Hematopoietic multipotent progenitor cell treated with erythropoietin and hydrocortisone succinate and interleukin-3 and kit ligand, for 4 days (in vitro differentiated cells): ENCODE results near the gene ATXN1L.
"Not testable (repeated sequence)": the region's sequence is repeated elsewhere in the genome, so short reads cannot be mapped to it uniquely, and the experiment has no call there.

Source experiments
- DNase-seq: peaks from one replicate; pipeline ENCODE4 v3.0.0-alpha.2; 2015

ATXN1L gene, protein sequence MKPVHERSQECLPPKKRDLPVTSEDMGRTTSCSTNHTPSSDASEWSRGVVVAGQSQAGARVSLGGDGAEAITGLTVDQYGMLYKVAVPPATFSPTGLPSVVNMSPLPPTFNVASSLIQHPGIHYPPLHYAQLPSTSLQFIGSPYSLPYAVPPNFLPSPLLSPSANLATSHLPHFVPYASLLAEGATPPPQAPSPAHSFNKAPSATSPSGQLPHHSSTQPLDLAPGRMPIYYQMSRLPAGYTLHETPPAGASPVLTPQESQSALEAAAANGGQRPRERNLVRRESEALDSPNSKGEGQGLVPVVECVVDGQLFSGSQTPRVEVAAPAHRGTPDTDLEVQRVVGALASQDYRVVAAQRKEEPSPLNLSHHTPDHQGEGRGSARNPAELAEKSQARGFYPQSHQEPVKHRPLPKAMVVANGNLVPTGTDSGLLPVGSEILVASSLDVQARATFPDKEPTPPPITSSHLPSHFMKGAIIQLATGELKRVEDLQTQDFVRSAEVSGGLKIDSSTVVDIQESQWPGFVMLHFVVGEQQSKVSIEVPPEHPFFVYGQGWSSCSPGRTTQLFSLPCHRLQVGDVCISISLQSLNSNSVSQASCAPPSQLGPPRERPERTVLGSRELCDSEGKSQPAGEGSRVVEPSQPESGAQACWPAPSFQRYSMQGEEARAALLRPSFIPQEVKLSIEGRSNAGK

GRCh38 chr16:71845639-71846430, at the start of gene ATXN1L:
Gene ATXN1L (plus strand): TSS chr16:71845976. CDS start chr16:71849741, 3,765 bp downstream.
- peak; percentile 96 for DNase-seq

DNA sequence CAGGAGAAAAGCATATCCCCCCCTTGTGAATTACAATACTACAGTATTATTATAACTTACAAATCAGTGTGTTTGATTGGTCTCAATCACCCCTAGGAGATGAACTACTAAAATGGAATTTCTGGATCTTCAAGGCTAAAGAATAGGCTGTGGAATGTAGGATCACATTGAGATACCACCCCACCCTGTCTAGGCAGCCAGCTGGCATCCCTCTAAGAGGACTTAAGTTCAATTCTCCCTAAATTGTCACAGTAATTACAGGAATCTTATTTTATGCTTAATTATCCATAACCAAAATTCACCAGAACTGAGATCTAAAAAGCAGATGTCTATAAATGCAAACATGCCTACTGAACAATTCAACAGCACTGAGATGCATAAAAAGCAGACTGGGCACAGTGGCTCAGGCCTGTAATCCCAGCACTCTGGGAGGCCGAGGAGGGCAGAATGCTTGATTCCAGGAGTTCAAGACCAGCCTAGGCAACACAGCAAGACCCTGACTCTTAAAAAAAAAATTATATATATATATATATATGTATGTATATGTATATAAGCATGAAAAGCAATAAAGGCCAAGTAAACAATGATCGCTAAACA, 49.2 kb upstream of the ATXN1L start:
- no peak for DNase-seq

GRCh38 chr16:71803305-71803690, 42.5 kb upstream of the ATXN1L start:
- DNase-seq: no peak

DNA sequence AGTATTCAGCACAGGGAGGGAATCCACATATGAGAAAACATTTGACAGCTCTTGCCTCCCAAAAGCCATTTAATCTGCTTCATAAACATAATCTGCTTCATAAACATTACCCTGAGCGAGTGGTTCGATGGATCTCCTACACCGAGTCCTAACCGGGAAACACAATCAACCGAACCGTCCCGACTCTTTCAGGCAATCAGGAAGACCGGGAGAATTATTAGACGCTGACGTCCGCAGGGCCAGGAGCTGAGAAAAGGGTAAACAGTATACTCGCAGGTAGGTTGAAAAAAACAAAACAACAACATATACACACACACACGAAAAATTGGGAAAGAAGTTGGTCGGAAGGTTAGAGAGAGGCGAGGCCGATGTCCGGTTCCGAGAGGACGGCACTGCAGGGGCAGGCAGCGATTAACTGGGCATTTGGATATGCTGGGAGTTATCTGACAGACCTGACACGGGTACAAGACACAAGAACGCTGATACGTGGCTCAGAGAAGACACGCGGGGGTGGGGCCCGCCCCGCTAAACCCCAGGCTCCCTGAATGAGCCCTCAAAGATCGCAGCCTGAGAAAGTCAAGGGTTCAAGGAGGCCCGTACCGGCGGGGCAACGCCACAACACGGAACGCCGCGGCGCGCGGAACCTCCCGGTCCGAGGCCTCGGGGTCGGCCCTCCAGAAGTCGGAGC, 37.7 kb upstream of the ATXN1L start:
- DNase-seq: peak; percentile 75

- DNase-seq: peak; percentile 99
These were observed 37.0 kb upstream of the ATXN1L start, which contains the start of gene AP1G1 for GRCh38 chr16:71808593-71809459. Gene AP1G1 (minus strand): TSS chr16:71808834. CDS start chr16:71789479, 19,355 bp downstream.

- DNase-seq: not testable (repeated sequence)
These were observed 35.6 kb upstream of the ATXN1L start for GRCh38 chr16:71810155-71810530.

DNA sequence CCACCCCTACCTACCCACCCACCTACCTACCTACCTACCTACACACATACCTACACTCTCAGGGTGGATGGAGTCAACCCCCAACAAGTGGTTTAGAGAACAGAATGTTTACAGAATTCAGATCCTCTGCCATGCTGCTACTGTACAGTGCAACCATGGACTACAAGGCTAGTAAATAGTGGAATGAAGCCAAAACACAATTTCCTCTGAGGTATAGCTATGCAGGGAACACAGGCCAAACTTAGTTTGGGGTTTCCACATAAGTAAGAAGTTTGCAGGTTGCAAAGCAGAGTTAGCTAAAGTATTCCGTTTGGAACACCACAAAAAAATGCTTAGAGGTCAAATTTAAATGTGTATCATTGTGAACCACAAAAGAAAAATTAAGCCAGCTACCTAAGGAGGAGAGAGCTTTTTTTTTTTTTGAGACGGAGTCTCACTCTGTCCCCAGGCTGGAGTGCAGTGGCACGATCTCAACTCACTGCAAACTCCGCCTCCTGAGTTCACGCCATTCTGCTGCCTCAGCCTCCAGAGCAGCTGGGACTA, 34.4 kb upstream of the ATXN1L start:
- peak; percentile 71 for DNase-seq

DNA sequence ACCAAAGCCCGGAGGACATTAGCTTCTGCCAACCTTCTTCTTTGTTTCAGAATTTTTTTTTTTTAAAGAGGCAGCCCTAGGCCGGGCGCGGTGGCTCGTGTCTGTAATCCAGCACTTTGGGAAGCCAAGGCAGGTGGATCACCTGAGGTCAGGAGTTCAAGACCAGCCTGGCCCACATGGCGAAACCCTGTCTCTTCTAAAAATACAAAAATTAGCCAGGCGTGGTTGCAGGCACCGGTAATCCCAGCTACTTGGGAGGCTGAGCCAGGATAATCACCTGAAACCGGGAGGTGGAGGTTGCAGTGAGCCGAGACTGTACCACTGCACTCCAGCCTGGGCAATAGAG, 28.6 kb upstream of the ATXN1L start:
- DNase-seq: not testable (repeated sequence)

DNA sequence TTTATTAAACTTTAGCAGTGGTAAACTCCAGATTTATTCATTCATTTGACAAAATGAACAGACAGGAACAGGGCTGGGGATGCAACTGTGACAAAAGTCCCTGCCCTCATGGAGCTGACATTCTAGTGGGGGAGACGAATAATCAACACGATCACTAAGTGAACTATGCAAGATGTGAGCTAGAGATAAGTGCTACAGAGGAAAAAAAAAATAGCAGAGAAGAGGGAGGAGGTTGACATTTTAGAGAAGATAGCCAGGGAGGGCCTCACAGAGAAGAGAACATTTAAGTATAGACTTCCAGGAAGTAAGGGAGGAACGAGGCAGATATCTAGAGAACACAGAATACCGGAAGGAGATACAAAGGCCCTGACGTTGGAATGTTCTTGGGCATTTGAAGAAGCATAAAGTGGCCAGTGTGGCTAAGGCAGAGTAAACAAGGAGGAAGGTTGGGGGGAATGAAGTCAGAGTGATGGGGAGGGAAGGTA, 19.2 kb upstream of the ATXN1L start:
- peak; percentile 29 for DNase-seq

- DNase-seq: no peak
These were observed 15.4 kb upstream of the ATXN1L start for GRCh38 chr16:71830359-71830758.

DNA sequence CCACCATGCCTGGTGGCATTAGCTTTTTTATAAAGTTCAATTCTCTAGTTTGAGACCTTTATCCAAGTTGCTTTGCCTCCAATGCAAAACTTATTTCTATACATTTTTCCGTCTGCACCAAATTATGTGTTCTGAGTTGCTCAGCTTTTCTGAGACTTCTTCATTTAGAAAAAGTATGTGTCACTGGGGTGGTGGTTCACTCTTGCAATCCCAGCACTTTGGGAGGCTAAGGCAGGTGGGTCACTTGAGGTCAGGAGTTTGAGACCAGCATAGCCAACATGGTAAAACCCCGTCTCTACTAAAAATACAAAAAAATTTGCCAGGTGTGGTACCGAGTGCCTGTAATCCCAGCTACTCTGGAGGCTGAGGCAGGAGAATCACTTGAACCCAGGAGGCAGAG, 14.1 kb upstream of the ATXN1L start:
- DNase-seq: not testable (repeated sequence)

DNA sequence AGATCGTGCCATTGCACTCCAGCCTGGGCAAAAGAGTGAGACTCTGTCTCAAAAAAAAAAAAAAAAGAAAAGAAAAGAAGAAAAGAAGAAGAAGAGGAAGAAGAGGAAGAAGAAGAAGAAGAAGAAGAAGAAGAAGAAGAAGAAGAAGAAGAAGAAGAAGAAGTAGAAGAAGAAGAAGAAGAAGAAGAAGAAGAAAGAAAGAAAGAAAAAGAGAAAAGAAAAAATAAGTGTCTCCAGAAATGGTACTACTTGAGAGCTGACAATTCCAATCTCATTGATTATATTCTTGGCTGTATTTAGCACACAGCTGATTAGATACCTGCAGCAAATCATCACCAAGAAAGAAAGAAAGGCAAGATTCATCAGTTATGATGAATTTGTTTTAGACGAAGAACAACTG, 13.7 kb upstream of the ATXN1L start:
- DNase-seq: not testable (repeated sequence)

DNA sequence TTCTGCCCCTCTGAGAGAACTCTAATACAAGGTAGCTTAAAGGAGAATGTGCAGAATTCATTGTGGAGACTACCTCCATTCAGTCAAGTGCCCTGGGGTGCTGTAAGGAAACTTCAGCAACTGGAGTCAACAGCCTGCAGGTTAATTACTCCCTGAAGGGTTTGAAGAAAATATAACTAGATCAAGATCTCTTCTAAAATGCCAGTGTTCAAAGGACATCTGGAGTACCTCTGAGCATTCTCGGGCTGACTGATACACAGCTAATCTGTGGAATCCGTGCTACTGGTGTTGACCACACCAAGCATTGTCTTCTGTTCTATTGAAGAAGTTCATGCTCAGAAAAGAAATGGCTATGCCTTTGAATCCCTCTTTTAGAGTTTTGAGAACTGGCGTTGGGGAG, 11.5 kb upstream of the ATXN1L start:
- no peak for DNase-seq

- DNase-seq: peak; percentile 19
These were observed 8.6 kb upstream of the ATXN1L start for GRCh38 chr16:71837150-71837549.

- DNase-seq: no peak
These were observed 5.7 kb upstream of the ATXN1L start for GRCh38 chr16:71840052-71840451.

DNA sequence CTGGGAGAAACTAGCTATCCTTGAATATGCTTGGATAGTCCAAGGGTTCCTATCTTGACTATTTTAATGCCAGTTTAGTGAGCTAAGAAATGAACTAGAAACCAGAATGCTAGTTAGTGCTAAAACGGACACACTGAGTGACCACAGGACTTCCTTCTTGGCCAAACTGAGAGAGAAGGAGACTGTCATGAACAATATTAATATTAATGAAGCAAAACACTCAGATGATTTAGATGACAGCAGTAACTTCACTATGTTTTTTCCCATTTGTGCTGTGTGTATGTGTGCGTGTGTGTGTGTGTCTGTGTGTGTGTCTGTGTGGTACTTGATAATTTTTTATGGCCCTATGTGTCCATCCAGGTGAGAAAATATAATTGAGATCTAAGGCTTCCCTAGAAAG, 2.2 kb upstream of the ATXN1L start:
- no peak for DNase-seq

DNA sequence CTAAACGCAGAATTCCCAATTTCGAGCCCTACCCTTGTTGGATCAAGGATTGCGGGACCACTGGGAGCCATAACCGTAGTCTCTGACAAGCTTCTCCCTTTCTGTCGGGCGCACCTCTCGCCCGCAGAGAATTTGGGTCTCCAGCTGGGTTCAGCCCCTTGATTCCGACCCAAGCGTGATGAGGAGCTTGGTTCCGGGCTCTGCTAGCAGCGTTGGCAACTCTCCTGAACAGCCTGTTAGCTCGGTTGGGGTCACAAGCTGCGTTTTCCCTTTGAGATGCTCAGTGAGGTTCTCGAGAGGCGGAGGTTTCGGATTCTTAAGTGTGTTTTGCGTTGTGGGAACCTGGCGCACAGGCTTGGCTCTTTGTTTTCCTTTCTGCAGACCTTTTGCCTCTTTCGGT, 655 bp downstream of the ATXN1L start:
- DNase-seq: peak; percentile 37

- DNase-seq: no peak
These were observed 1.3 kb downstream of the ATXN1L start for GRCh38 chr16:71847096-71847495.

DNA sequence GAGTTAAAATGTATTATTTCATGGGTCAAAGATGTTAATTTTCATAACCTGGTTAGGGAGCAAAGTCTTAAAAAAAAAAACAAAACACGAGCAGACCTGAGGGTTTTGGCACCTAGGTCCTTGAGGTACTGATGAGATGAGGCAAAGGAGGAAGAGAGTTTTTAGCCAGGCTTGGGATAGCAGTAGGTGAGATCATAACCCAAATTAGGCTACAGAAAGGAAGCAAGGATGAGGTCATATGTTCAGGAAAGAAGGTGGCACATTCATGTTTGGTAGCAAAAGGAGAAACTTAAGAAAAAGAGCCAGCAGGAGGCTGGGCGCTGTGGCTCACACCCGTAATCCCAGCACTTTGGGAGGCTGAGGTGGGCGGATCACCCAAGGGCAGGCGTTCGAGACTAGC, 2.8 kb downstream of the ATXN1L start:
- DNase-seq: no peak

DNA sequence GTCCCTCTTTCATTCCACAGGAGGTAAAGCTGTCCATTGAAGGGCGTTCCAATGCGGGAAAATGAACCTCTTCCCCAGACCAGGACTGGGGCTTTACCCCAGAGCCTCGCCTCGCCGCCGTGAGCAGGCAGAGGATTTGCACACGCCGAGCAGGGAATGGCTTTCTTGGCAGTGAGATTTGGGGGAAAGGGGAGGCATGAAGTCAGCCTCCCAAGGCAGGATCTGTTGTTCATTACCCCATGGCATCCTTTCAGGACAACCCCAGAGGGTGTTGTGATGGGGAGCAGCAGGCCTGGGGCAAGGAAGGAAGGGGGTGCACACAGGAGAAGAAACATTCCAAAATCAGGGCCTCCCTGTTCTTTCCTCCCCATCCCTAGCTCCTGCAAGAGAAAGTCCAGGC, 6.0 kb downstream of the ATXN1L start:
- DNase-seq: no peak

- DNase-seq: no peak
These were observed 6.4 kb downstream of the ATXN1L start for GRCh38 chr16:71852158-71852557.
